ENCODE data around the gene STC2. TPM values are rescaled to one million over a fixed set of nuclear protein-coding genes. Genes with fewer than 3 reads are reported as not detected.

The STC2 gene
- total and polyA plus RNA-seq, 10 donors = 0.80 to 71.6 (median 16.8) TPM

- Histone ChIP-seq H3K4me3 (no peak overlapping the region), H3K27ac (peak overlapping the region in 2 of 8 donors; percentile 13 to 41)
- 73 to 81% (median 77%) methylated on average over 5 of the region's 5 CpGs for WGBS, 5 donors
Measured at GRCh38 chr5:173278641-173279040, 49.6 kb downstream of the STC2 start.

GRCh38 chr5:173278172-173278571 is 50.0 kb downstream of the STC2 start:
- Histone ChIP-seq H3K4me3 (no peak overlapping the region), H3K36me3 (no peaks in the 10 kb centered on the region), H3K9me3 (peaks cover 0 to 7% (median 0%) of the 10 kb centered on the region in 8 donors), H3K27me3 (replicated peaks in 1 of 7) (peaks cover 0 to 42% (median 10%) of the 10 kb centered on the region in 7 donors), H3K27ac (peak overlapping the region in 2 of 8 donors; percentile 13 to 41), H3K4me1 (peaks cover 0 to 3% (median 0%) of the 10 kb centered on the region in 6 donors)
- 68 to 86% (median 74%) methylated on average over 9 of the region's 9 CpGs for WGBS, 5 donors
- intact Hi-C loops (cut with DNase I; ENCODE audit: low total_unique reads) = no loop called here
- DNase-seq = no peak
- no peak for TF ChIP-seq POLR2AphosphoS5 (IDR thresholded peaks at IDR 0.05)
- no peak for TF ChIP-seq CTCF (IDR thresholded peaks at IDR 0.05 in 8 of 11, conservative IDR thresholded peaks at IDR 0.05 in 3 of 11)
- no peak for TF ChIP-seq POLR2A (IDR thresholded peaks at IDR 0.05)

More at GRCh38 chr5:173278641-173279040, 49.6 kb downstream of the STC2 start:
- Histone ChIP-seq H3K4me1 (peaks cover 0 to 8% (median 3%) of the 10 kb centered on the region in 6 donors), H3K36me3 (no peaks in the 10 kb centered on the region), H3K9me3 (peaks cover 0 to 7% (median 0%) of the 10 kb centered on the region in 8 donors), H3K27me3 (replicated peaks in 1 of 7) (peaks cover 0 to 47% (median 10%) of the 10 kb centered on the region in 7 donors)
- TF ChIP-seq POLR2AphosphoS5 (IDR thresholded peaks at IDR 0.05) = no peak
- no peak for TF ChIP-seq POLR2A (IDR thresholded peaks at IDR 0.05)
- no peak for TF ChIP-seq CTCF (IDR thresholded peaks at IDR 0.05 in 8 of 11, conservative IDR thresholded peaks at IDR 0.05 in 3 of 11)
- DNase-seq = no peak
- intact Hi-C loops (cut with DNase I; ENCODE audit: low total_unique reads) = no loop called here

- Histone ChIP-seq H3K36me3 (no peaks in the 10 kb centered on the region), H3K4me3 (no peak overlapping the region), H3K4me1 (peaks cover 0 to 8% (median 0%) of the 10 kb centered on the region in 6 donors), H3K9me3 (peaks cover 0 to 7% (median 0%) of the 10 kb centered on the region in 8 donors), H3K27me3 (replicated peaks in 1 of 7) (peaks cover 0 to 8% (median 0%) of the 10 kb centered on the region in 7 donors), H3K27ac (no peak overlapping the region)
- intact Hi-C loops (cut with DNase I; ENCODE audit: low total_unique reads) = no loop called here
- WGBS, 5 donors = 72 to 93% (median 78%) methylated on average over 1 of the region's 1 CpG
- DNase-seq = no peak
- TF ChIP-seq CTCF (IDR thresholded peaks at IDR 0.05 in 8 of 11, conservative IDR thresholded peaks at IDR 0.05 in 3 of 11) (no peak), POLR2A (IDR thresholded peaks at IDR 0.05) (no peak), POLR2AphosphoS5 (IDR thresholded peaks at IDR 0.05) (no peak)
Measured at GRCh38 chr5:173274771-173275170, 53.4 kb downstream of the STC2 start.

GRCh38 chr5:173271419-173271818 is 56.8 kb downstream of the STC2 start:
- H3K27me3 ChIP-seq (replicated peaks in 1 of 7) = peaks cover 0 to 17% (median 0%) of the 10 kb centered on the region in 7 donors
- 30 to 50% (median 31%) methylated on average over 10 of the region's 10 CpGs for WGBS, 5 donors
- peaks cover 0 to 8% (median 0%) of the 10 kb centered on the region in 6 donors for H3K4me1 ChIP-seq
- TF ChIP-seq POLR2A (IDR thresholded peaks at IDR 0.05) = no peak
- no peak for TF ChIP-seq CTCF (IDR thresholded peaks at IDR 0.05 in 8 of 11, conservative IDR thresholded peaks at IDR 0.05 in 3 of 11)
- TF ChIP-seq POLR2AphosphoS5 (IDR thresholded peaks at IDR 0.05) = peak in 1 of 3 donors; percentile 31
- no peak for DNase-seq
- H3K4me3 ChIP-seq = no peak overlapping the region
- H3K27ac ChIP-seq = peak overlapping the region in 5 of 8 donors; percentile 35 to 67 (median 53)
- no peaks in the 10 kb centered on the region for H3K36me3 ChIP-seq
- intact Hi-C loops (cut with DNase I; ENCODE audit: low total_unique reads) = no loop called here
- H3K9me3 ChIP-seq = peaks cover 0 to 7% (median 0%) of the 10 kb centered on the region in 8 donors
